K562 (cell line): ENCODE measurements around the gene EPHB1.

ENCODE experiments used
- RBM39 ChIP-seq: fragments of 200-400 bp; formaldehyde crosslinking; optimal IDR thresholded peaks from 2 replicates; pipeline ENCODE3; 2018; ENCODE audit warnings: low read depth, low read length
- TAF1 ChIP-seq: IDR thresholded peaks from 2 replicates; pipeline ENCODE4 v1.6.1; 2011; ENCODE audit warnings: mild to moderate bottlenecking, low read length, moderate library complexity; ENCODE audit not compliant: insufficient read depth, control insufficient read depth, severe bottlenecking; ENCODE audit errors: extremely low read depth

- TF ChIP-seq RBM39: no peak
- no peak for TF ChIP-seq TAF1
These were observed 353.4 kb downstream of the EPHB1 start for GRCh38 chr3:135148398-135149020.
